GM21526 (cell line): Measurements from ENCODE around the gene ING3.
"Not testable (repeated sequence)": the region's sequence is repeated elsewhere in the genome, so short reads cannot be mapped to it uniquely, and the experiment has no call there.

Source experiments
- ATAC-seq: cut with Tn5 transposase; IDR thresholded peaks from one replicate; pipeline ENCODE4 v1.9.1; 2021; ENCODE audit warnings: moderate library complexity; ENCODE audit not compliant: unreplicated experiment, low FRiP score

ING3 gene

DNA sequence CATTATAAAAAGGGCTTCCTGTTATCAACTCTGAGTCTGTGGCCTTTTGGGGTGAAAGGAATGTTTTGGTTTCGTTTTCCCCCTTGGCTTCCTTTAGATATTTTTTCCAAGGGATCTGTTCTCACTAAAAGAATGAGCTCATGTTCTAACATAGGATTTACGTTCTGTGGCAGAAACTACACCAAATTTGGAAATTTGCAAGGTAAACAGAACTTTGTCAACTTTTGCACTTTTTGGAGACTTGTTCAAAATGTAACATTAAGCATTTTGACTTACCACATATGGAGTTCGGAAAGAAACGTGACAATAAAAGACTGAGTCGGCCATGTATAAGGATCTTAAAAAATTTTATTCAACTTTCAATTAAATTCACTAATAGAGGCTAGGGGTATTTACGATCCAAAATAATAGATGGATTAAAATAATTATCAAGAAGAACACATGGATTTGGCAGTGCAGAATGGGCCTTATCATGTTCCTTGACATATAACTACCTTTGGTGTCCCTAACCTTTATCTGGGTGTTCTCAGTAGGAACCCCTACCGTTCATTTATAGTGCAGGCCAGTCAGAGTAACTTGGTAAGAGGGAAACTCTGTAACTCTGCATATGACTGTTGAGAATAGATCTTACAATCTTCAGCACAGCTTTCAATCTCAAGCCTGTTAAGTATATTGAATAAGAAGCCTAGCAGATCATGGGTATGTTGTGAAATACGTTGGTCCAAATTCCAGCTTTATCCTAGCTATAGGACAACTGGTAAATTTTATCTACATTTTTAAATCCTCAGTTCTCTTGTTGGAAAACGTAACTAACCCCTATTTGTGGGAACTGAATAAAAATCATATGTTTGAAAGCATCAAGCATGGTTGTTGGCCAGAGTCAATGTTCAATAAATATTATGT is 49.8 kb downstream of the ING3 start:
- no peak for ATAC-seq

DNA sequence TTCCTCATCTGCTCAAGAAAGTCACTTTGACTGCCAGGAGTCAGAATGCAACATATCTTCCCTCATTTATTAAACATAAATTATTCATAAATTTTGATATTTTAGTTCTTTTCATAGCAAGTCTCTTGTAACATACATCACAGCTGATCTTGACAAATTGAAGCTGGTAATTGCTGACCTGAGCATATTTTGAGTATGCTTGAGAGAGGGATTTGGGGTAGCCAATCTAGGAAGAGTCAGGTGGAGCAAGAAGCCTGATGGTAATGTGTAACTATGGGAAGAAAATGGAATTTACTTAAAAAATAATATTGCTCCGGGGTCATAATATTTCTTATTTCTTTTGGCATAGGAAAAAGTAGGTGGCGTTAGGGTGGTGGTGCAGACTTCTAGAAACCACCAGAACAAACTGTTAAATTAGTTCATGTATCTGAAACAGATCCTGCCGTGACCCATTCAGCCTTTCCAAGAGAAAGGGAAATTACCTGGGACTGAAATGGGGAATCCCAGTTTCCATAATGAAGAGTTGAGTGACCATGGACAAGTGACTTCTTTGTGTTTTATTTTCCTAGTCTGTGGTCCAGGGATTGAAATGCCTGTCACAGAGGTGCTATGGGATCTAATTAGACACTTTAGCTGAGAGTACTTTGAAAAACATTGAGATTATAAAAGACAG is 50.8 kb downstream of the ING3 start:
- no peak for ATAC-seq

DNA sequence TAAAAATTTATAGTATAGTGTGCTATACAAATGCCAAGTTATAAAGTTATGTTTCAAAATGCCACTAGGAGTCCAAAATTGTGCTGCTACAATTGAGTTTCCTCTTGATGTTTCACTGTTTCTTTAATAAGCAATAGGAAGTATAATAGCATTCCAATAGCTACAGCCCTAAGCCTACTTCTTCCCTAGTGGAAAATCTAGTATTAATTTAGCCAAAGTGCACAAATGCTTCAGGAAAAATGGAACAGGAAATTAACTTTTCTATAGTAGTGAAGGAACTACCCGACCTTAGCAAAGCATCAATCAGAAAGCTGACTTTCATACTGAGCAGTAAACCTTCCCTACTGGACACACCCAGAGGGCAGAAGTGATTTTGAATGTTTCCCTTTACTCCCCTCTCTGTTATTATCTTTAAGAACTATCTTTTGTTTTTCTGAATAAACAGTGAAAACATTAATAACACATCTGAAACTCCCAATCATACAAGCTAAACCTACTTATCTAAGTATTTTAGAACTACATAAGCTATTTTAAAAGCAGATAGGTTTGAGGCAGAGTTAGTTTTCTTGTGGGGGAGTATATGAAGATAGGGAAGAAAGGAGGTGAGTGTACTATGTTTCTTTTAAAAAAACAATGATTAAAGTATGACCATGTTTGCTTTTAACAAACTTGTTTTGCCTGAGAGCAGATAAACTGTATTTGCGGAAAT is 51.6 kb downstream of the ING3 start:
- ATAC-seq, result no peak

DNA sequence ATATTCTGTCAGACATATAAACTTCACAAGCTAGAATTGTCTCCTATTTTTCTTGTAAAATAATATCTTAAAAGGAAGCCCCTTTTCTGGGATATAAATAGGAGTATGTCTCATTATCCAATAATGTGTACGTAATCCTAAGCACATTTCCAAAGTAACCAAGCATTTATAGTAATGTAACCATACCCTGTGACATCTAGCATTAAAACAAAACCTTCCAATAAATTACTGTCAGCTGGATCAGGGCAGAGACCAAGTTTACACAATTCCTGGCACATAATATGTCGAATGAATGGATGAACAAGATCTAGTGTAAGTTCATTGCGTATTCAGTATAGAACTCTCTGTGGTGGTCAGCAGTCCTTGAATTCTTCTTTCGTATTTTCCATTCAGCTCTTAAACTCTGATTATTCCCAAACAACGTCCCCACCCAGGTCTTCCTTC is 52.2 kb downstream of the ING3 start:
- no peak for ATAC-seq

DNA sequence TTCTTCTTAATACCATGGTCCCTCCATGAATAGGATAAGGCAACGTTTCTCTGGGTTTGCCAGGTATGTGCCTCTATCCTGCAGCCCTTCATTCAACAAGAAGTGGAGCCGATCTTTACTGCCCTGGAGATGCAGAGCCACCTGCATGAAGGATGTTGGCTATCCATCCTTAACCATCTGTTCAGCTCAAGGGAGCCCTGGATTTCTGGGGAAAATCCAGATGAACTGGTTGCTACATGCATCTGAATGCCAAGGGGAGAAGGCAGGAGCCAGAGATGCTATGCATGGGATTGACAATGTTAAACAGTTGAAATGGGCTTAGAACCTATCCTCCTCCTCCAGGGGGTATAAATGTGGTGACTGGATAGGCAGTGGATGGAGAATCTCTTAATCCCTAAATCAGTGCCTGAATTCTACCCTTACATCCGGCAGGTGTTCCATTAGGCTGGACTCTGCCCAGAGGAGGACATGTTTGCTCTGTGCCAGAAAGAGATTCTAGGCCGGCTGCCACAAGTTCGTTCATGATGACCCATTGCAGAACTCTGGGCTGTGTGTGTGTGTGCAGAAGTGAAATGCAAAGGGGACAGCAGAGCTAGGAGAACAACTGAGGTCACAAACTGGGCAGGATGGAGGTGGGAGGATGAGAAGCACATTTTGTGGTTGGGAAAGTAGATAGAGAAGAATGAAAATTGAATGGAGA is 53.6 kb downstream of the ING3 start:
- ATAC-seq, result no peak

- not testable (repeated sequence) for ATAC-seq
Measured at GRCh38 chr7:121005058-121005457, 54.5 kb downstream of the ING3 start.

- no peak for ATAC-seq
Measured at GRCh38 chr7:121005996-121006584, 55.5 kb downstream of the ING3 start.

GRCh38 chr7:121006711-121007315 is 56.2 kb downstream of the ING3 start:
- no peak for ATAC-seq

- no peak for ATAC-seq
Measured at GRCh38 chr7:121008816-121009215, 58.2 kb downstream of the ING3 start.

DNA sequence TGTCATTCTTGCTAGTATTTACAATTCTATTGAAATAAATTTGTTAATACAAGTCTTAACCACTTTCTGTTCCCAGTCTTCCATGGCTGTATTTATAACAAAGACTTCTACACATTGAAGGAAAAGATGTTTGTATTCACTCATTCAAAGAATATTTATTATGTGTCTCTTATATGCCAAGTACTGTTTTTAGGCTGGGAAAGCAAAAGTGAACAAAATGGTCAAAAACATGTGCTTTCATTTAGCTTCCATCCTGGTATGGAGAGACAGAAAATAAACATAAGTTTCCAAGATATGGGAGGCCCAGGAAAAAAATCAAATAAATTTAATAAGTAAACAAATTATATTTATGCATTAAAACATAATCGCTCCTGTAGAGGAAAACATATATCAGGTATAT is 60.8 kb downstream of the ING3 start:
- no peak for ATAC-seq

DNA sequence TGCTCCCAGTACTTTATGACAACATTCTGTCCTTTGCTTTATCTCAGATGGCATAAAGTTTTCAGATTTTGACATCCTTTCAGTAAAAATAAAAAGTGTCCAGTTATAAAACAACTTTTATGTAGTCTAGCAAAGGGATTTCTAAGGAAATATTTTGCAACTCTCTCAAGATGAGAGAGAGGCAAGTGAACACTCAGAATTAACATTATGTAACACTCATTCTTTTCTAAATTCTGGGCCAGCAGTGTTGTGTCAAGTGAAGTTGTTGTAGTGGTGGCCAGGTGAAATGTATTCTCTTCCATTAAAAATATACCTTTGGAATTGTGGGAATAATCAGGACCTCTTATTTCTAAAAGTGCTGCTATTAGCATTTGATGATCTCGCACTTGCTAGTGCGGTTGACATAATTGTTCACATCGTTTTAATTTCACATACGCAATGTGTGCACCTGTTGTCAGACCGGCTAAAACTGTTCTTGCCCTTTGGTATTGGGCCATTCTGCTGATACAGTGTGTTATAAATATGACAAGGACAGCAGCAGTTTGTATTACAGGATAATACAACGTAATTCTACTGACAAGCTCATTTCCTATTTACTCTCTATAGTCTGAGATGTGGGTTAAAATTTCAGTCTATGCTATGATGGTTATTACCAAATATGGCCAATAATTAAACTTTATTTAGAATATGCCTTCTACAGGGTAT is 61.7 kb downstream of the ING3 start:
- no peak for ATAC-seq

- no peak for ATAC-seq
Measured at GRCh38 chr7:121012919-121013318, 62.3 kb downstream of the ING3 start.

DNA sequence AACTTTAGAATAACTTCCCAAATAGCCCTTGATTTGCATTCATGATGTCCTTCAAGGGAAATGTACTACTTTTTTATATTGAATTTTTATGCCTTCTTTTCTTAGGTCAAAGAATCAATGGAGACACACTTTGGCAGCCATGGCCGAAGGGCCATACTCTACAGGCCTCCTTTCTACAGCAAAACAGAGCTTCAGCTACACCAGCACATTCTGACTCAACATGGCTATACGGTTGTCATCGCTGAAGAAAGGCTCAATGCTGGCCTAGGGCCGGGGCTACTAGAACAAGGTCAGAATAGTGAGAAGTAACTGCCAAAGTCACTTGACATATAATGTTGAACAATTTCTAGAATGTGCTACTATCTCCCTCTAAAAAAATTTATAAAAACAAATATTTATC is 65.0 kb downstream of the ING3 start:
- ATAC-seq, result no peak

DNA sequence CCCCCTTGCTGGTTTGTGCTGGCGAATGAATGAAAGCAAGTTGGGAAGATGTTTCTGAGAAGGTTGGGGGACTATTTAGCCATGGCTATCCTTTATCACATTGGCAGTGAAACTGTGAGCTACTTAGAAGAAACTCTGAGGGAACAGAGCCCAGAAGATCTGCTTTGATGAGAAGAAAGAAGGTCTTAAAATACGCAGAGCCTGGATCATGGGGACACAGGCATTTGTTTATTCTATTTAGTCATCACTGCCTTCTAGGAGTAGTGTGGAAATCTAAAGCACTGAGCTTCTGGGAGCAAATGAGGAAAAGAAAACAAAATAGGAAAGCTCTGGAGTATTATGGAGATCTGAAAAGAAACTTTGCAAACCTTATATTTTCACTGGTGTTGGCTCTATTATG is 66.4 kb downstream of the ING3 start:
- no peak for ATAC-seq

GRCh38 chr7:121017586-121017985 is 67.0 kb downstream of the ING3 start:
- ATAC-seq, result no peak

DNA sequence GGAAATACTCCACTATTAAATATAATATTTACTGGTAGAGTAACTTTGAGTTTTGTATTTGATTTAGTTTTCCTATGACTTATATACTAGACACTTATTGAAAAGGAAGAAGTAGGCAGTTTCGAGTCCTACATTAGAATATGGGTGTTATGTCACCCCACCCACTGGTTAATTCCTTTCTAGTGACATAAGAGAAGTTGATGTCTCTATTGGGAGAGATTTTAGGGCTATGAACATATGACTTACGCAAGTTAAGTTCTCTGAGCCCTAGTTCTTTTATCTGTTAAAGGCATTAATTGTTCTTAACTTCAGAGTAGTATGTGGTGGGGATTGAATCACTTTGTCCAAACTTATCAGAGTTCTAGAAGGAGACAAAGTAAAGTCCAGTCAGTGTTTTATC is 68.4 kb downstream of the ING3 start:
- no peak for ATAC-seq

DNA sequence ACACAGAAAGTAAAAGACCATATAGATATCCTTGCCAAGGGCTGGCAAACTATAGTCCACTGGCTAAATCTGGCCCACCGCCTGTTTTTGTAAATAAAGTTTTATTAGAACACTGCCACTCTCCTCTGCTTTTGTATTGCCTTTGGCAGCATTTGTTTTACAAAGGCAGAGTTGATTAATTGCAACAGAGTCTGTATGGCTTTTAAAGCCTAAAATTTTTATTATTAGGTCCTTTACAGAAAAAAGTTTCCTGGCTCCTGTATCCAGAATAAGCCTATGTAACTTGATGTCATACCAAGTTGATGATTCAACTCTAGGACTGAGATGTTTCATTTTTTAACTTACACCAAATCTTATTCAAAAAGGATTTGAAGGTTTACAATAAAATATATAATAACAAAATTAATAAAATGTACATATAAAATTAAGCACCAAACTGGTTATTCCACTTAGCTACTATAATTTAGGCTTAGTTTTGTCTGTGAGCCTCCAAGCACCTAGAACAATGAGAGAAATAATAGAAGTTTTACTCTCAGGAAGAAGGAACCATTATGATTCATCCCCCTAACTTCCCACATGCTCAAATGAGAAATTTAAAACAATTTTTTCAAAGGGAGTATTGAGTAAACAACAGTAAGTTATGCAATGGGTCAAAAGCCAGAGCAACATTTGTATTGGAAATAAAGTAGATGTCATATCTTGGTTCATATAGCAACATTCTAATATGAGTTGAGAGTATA is 69.8 kb downstream of the ING3 start:
- no peak for ATAC-seq
